ENCODE measurements around the gene LPO.

The LPO gene

GRCh38 chr17:58273453-58274104, 35.2 kb downstream of the LPO start:
- Mint-ChIP-seq H3K27me3 (ENCODE audit: low read depth, poor library complexity) (peaks cover 35% of the 10 kb centered on the region), H3K27ac (peak overlapping the region; percentile 29), H3K4me1 (peaks cover 3% of the 10 kb centered on the region), H3K4me3 (no peak overlapping the region), H3K36me3 (ENCODE audit: low read depth) (no peaks in the 10 kb centered on the region), H3K9me3 (no peaks in the 10 kb centered on the region)
- DNase-seq, result no peak
- no peak for TF ChIP-seq CTCF (IDR thresholded peaks at IDR 0.05)

- Mint-ChIP-seq H3K27me3 (ENCODE audit: low read depth, poor library complexity) (peaks cover 32% of the 10 kb centered on the region), H3K4me3 (no peak overlapping the region), H3K4me1 (peaks cover 5% of the 10 kb centered on the region), H3K36me3 (ENCODE audit: low read depth) (no peaks in the 10 kb centered on the region), H3K27ac (no peak overlapping the region), H3K9me3 (no peaks in the 10 kb centered on the region)
- DNase-seq, result no peak
- no peak for TF ChIP-seq CTCF (IDR thresholded peaks at IDR 0.05)
These were observed 37.0 kb downstream of the LPO start for GRCh38 chr17:58275417-58275816.

GRCh38 chr17:58276423-58276822, 38.0 kb downstream of the LPO start:
- Mint-ChIP-seq H3K36me3 (ENCODE audit: low read depth) (no peaks in the 10 kb centered on the region), H3K27me3 (ENCODE audit: low read depth, poor library complexity) (peaks cover 28% of the 10 kb centered on the region), H3K4me3 (no peak overlapping the region), H3K27ac (no peak overlapping the region), H3K9me3 (no peaks in the 10 kb centered on the region), H3K4me1 (peaks cover 5% of the 10 kb centered on the region)
- DNase-seq, result no peak
- TF ChIP-seq CTCF (IDR thresholded peaks at IDR 0.05), result no peak

GRCh38 chr17:58277107-58277801, 38.9 kb downstream of the LPO start:
- H3K4me3 Mint-ChIP-seq, result no peak overlapping the region
- H3K36me3 Mint-ChIP-seq (ENCODE audit: low read depth), result no peaks in the 10 kb centered on the region
- peaks cover 5% of the 10 kb centered on the region for H3K4me1 Mint-ChIP-seq
- no peaks in the 10 kb centered on the region for H3K9me3 Mint-ChIP-seq
- H3K27ac Mint-ChIP-seq, result no peak overlapping the region
- TF ChIP-seq CTCF (IDR thresholded peaks at IDR 0.05), result peak; percentile 30
- H3K27me3 Mint-ChIP-seq (ENCODE audit: low read depth, poor library complexity), result peaks cover 29% of the 10 kb centered on the region
- DNase-seq, result no peak

GRCh38 chr17:58277802-58278595, 39.6 kb downstream of the LPO start:
- no peaks in the 10 kb centered on the region for H3K36me3 Mint-ChIP-seq (ENCODE audit: low read depth)
- peaks cover 25% of the 10 kb centered on the region for H3K27me3 Mint-ChIP-seq (ENCODE audit: low read depth, poor library complexity)
- no peak overlapping the region for H3K27ac Mint-ChIP-seq
- DNase-seq, result no peak
- no peaks in the 10 kb centered on the region for H3K9me3 Mint-ChIP-seq
- H3K4me3 Mint-ChIP-seq, result no peak overlapping the region
- no peak for TF ChIP-seq CTCF (IDR thresholded peaks at IDR 0.05)
- H3K4me1 Mint-ChIP-seq, result peaks cover 5% of the 10 kb centered on the region

Data from nephron progenitor cell (in vitro differentiated cells).